SU-DHL-6 (cell line): ENCODE results near the gene IRX5.

Source experiments
- EZH2phosphoT487 ChIP-seq: fragments of 200-600 bp; sonication (generic), shearing (Covaris generic); conservative IDR thresholded peaks from 2 replicates; pipeline ENCODE4 v1.6.1; 2018; ENCODE audit warnings: mild to moderate bottlenecking, antibody characterized with exemption, low read length, moderate library complexity, mixed read lengths
- TF ChIP-seq, protein P1 (sequence below): fragments of 200-600 bp; sonication (generic); IDR thresholded peaks from one replicate; pipeline ENCODE4 v1.5.1; 2017; ENCODE audit warnings: antibody characterized with exemption, mild to moderate bottlenecking, low read length, moderate library complexity; ENCODE audit not compliant: insufficient read depth, poor library complexity, severe bottlenecking

GRCh38 chr16:54932737-54933254 lies 2.1 kb downstream of the IRX5 start:
- TF ChIP-seq, protein P1, sequence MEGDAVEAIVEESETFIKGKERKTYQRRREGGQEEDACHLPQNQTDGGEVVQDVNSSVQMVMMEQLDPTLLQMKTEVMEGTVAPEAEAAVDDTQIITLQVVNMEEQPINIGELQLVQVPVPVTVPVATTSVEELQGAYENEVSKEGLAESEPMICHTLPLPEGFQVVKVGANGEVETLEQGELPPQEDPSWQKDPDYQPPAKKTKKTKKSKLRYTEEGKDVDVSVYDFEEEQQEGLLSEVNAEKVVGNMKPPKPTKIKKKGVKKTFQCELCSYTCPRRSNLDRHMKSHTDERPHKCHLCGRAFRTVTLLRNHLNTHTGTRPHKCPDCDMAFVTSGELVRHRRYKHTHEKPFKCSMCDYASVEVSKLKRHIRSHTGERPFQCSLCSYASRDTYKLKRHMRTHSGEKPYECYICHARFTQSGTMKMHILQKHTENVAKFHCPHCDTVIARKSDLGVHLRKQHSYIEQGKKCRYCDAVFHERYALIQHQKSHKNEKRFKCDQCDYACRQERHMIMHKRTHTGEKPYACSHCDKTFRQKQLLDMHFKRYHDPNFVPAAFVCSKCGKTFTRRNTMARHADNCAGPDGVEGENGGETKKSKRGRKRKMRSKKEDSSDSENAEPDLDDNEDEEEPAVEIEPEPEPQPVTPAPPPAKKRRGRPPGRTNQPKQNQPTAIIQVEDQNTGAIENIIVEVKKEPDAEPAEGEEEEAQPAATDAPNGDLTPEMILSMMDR = no peak
- TF ChIP-seq EZH2phosphoT487 = no peak
